Measurements from ENCODE around the gene GALNT9. TPM values are rescaled to one million over a fixed set of nuclear protein-coding genes. Genes with fewer than 3 reads are reported as not detected.

Gene GALNT9
- total RNA-seq, 1 experiment from 2014 or later, result 0.54 TPM

GRCh38 chr12:132176385-132176919, 152.9 kb downstream of the GALNT9 start:
- peaks cover 91% of the 10 kb centered on the region for H3K27me3 Mint-ChIP-seq (ENCODE audit: unreplicated experiment)
- no peak for DNase-seq
- H3K27ac Mint-ChIP-seq (ENCODE audit: unreplicated experiment), result no peak overlapping the region
- H3K4me1 Mint-ChIP-seq (ENCODE audit: low read depth, unreplicated experiment), result no peaks in the 10 kb centered on the region
- H3K36me3 Mint-ChIP-seq (ENCODE audit: insufficient read depth, unreplicated experiment), result no peaks in the 10 kb centered on the region
- H3K4me3 Mint-ChIP-seq (ENCODE audit: low read depth, unreplicated experiment), result no peak overlapping the region
- BruUV-seq (replicated peaks), result no TSS peak
- H3K9me3 Mint-ChIP-seq (ENCODE audit: low read depth, unreplicated experiment), result no peaks in the 10 kb centered on the region
- intact Hi-C loops (cut with micrococcal nuclease; ENCODE audit: unreplicated experiment), result no loop called here
- CTCF ChIA-PET, result interaction anchor here (2.1 kb wide), 1 partner anchor 13 kb away, joined by 5 read pairs; no protein-coding TSS in a partner anchor
- TF ChIP-seq CTCF (IDR thresholded peaks at IDR 0.05; ENCODE audit: unreplicated experiment), result no peak

- no peak for TF ChIP-seq CTCF (IDR thresholded peaks at IDR 0.05; ENCODE audit: unreplicated experiment)
- Mint-ChIP-seq H3K9me3 (ENCODE audit: low read depth, unreplicated experiment) (no peaks in the 10 kb centered on the region), H3K36me3 (ENCODE audit: insufficient read depth, unreplicated experiment) (no peaks in the 10 kb centered on the region), H3K4me1 (ENCODE audit: low read depth, unreplicated experiment) (no peaks in the 10 kb centered on the region), H3K27me3 (ENCODE audit: unreplicated experiment) (peaks cover 91% of the 10 kb centered on the region), H3K4me3 (ENCODE audit: low read depth, unreplicated experiment) (no peak overlapping the region), H3K27ac (ENCODE audit: unreplicated experiment) (no peak overlapping the region)
- no peak for DNase-seq
- BruUV-seq (replicated peaks), result no TSS peak
- intact Hi-C loops (cut with micrococcal nuclease; ENCODE audit: unreplicated experiment), result no loop called here
- CTCF ChIA-PET, result interaction anchor here (2.1 kb wide), 1 partner anchor 14 kb away, joined by 5 read pairs; no protein-coding TSS in a partner anchor
Measured at GRCh38 chr12:132175496-132176384, 153.6 kb downstream of the GALNT9 start.

- CTCF ChIA-PET, result interaction anchor here (1.1 to 2.1 kb wide), 2 partner anchors 12 to 14 kb away, joined by 3 to 5 read pairs; no protein-coding TSS in a partner anchor
- peaks cover 94% of the 10 kb centered on the region for H3K27me3 Mint-ChIP-seq (ENCODE audit: unreplicated experiment)
- H3K4me1 Mint-ChIP-seq (ENCODE audit: low read depth, unreplicated experiment), result no peaks in the 10 kb centered on the region
- TF ChIP-seq CTCF (IDR thresholded peaks at IDR 0.05; ENCODE audit: unreplicated experiment), result no peak
- intact Hi-C loops (cut with micrococcal nuclease; ENCODE audit: unreplicated experiment), result no loop called here
- H3K36me3 Mint-ChIP-seq (ENCODE audit: insufficient read depth, unreplicated experiment), result no peaks in the 10 kb centered on the region
- H3K4me3 Mint-ChIP-seq (ENCODE audit: low read depth, unreplicated experiment), result no peak overlapping the region
- no peaks in the 10 kb centered on the region for H3K9me3 Mint-ChIP-seq (ENCODE audit: low read depth, unreplicated experiment)
- H3K27ac Mint-ChIP-seq (ENCODE audit: unreplicated experiment), result no peak overlapping the region
- no TSS peak for BruUV-seq (replicated peaks)
- no peak for DNase-seq
Measured at GRCh38 chr12:132174839-132175490, 154.4 kb downstream of the GALNT9 start.

DNA sequence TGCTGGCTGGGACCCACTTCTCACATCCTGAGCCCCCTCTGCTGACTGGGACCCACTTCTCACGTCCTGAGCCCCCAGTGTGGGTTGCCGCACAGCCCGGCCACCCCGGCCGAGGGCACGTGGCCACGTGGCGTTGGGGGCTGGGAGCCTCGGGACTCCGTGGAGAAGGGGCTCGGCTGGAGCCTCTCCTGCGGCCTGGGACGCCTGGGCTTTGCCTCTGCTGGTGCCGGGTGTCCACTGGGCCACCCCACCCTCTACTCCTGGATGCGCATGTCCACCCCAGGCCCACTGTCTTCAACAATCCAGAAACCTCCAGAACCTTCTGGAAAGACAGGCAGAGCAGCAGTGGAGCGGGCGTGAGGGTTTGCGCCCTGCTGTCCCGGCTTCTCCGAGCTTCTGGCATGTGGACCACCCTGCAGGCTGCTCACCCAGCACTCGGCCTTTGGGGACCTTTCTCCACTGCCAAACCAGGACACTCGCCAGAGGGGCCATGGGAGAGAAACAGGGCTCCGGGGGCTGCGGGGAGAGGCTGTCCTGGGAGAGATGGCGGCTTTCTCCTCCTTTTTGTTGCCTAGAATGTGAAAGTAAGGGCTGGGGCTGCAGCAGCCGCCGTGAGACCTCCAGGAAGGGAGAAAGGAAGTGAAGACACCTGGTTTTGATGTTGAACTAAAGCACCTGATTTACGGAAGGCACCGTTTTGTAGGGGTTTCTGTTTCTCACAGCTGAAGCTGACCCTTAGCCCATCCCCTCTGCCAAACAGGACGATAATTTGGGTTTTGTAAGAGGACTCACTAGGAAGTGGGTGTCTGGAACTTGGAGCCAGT, 155.2 kb downstream of the GALNT9 start:
- Mint-ChIP-seq H3K36me3 (ENCODE audit: insufficient read depth, unreplicated experiment) (no peaks in the 10 kb centered on the region), H3K9me3 (ENCODE audit: low read depth, unreplicated experiment) (no peaks in the 10 kb centered on the region), H3K27ac (ENCODE audit: unreplicated experiment) (no peak overlapping the region), H3K4me3 (ENCODE audit: low read depth, unreplicated experiment) (no peak overlapping the region), H3K4me1 (ENCODE audit: low read depth, unreplicated experiment) (no peaks in the 10 kb centered on the region), H3K27me3 (ENCODE audit: unreplicated experiment) (peaks cover 94% of the 10 kb centered on the region)
- TF ChIP-seq CTCF (IDR thresholded peaks at IDR 0.05; ENCODE audit: unreplicated experiment), result no peak
- CTCF ChIA-PET, result interaction anchor here (1.1 kb wide), 1 partner anchor 11 kb away, joined by 3 read pairs; no protein-coding TSS in a partner anchor
- no TSS peak for BruUV-seq (replicated peaks)
- no peak for DNase-seq
- intact Hi-C loops (cut with micrococcal nuclease; ENCODE audit: unreplicated experiment), result no loop called here

Measured in Calu3 (cell line).